GM12874 (cell line): ENCODE data around the gene CLCN6.
A peak's percentile ranks its signal among the peaks of the same experiment; 100 is the strongest.

Source experiments
- CTCF ChIP-seq: IDR thresholded peaks from 2 replicates; pipeline ENCODE4 v1.5.1; 2011; ENCODE audit warnings: low read depth, mild to moderate bottlenecking, control low read depth, low read length, moderate library complexity; ENCODE audit not compliant: insufficient read depth

Gene CLCN6

GRCh38 chr1:11875094-11875493 is 69.1 kb downstream of the CLCN6 start:
- TF ChIP-seq CTCF: 0 out of 2 replicates have a peak, but pooled peaks have one; percentile 10

- TF ChIP-seq CTCF: no peak
Observed at GRCh38 chr1:11877074-11877473, 71.1 kb downstream of the CLCN6 start.

- TF ChIP-seq CTCF: no peak
Observed at GRCh38 chr1:11878081-11878890, 72.3 kb downstream of the CLCN6 start.

GRCh38 chr1:11878891-11879190 is 72.8 kb downstream of the CLCN6 start:
- no peak for TF ChIP-seq CTCF

- TF ChIP-seq CTCF: no peak
Observed at GRCh38 chr1:11879311-11880180, 73.6 kb downstream of the CLCN6 start.

GRCh38 chr1:11880181-11880575 is 74.2 kb downstream of the CLCN6 start:
- no peak for TF ChIP-seq CTCF

- TF ChIP-seq CTCF: no peak
Observed at GRCh38 chr1:11880911-11881748, 75.1 kb downstream of the CLCN6 start.
